IMR-90 (cell line): ENCODE data around the gene NDUFV2.

ENCODE experiments used
- CEBPB ChIP-seq: IDR thresholded peaks from 2 replicates; pipeline ENCODE4 v1.6.1; 2012; ENCODE audit warnings: low read depth, low read length, improper control_type of control experiment
- CTCF ChIP-seq: conservative IDR thresholded peaks from 2 replicates; pipeline ENCODE4 v1.5.1; 2012; ENCODE audit warnings: mild to moderate bottlenecking, low read depth, low read length, improper control_type of control experiment
- ELK1 ChIP-seq: fragments of 150-350 bp; IDR thresholded peaks from 2 replicates; pipeline ENCODE4 v1.6.1; 2016; ENCODE audit warnings: low read depth, mild to moderate bottlenecking, low read length, moderate library complexity, borderline replicate concordance
- MAFK ChIP-seq: IDR thresholded peaks from 2 replicates; pipeline ENCODE4 v1.6.1; 2012; ENCODE audit warnings: low read depth, low read length, improper control_type of control experiment
- MXI1 ChIP-seq: IDR thresholded peaks from 2 replicates; pipeline ENCODE4 v1.6.1; 2012; ENCODE audit warnings: low read depth, mild to moderate bottlenecking, low read length, moderate library complexity, borderline replicate concordance
- POLR2A ChIP-seq: IDR thresholded peaks from 2 replicates; pipeline ENCODE4 v1.6.1; 2012; ENCODE audit warnings: mild to moderate bottlenecking, low read depth, low read length
- RAD21 ChIP-seq: IDR thresholded peaks from 2 replicates; pipeline ENCODE4 v1.6.1; 2012; ENCODE audit warnings: low read length, improper control_type of control experiment
- SMC3 ChIP-seq: fragments of 150-350 bp; IDR thresholded peaks from 2 replicates; pipeline ENCODE4 v1.6.1; 2016; ENCODE audit warnings: low read depth, mild to moderate bottlenecking, antibody characterized with exemption, low read length, moderate library complexity
- USF2 ChIP-seq: fragments of 150-350 bp; IDR thresholded peaks from 2 replicates; pipeline ENCODE4 v1.6.1; 2017; ENCODE audit warnings: mild to moderate bottlenecking, antibody characterized with exemption, low read length, low read depth

- no peak for TF ChIP-seq ELK1
- no peak for TF ChIP-seq CTCF
- TF ChIP-seq POLR2A, result no peak
- no peak for TF ChIP-seq MAFK
- TF ChIP-seq RAD21, result no peak
- TF ChIP-seq USF2, result no peak
- no peak for TF ChIP-seq SMC3
- no peak for TF ChIP-seq MXI1
- TF ChIP-seq CEBPB, result no peak
Measured at GRCh38 chr18:9067823-9068222, 34.7 kb upstream of the NDUFV2 start.
